Prostate gland (tissue), 2 donors: ENCODE results near the gene TMSB15B. TPM values are rescaled to one million over a fixed set of nuclear protein-coding genes. Genes with fewer than 3 reads are reported as not detected.
"Not testable (repeated sequence)": the region's sequence is repeated elsewhere in the genome, so short reads cannot be mapped to it uniquely, and the experiment has no call there.

ENCODE experiments used
- DNase-seq: peaks from one replicate; pipeline ENCODE4 v3.0.0-alpha.2; 2019; ENCODE audit warnings: low spot score
- H3K27ac ChIP-seq, 2 donors: fragments of 200-600 bp; sonication (generic); 2 replicates each; pipeline ENCODE4 v1.5.1; 2017 to 2019
- H3K27me3 ChIP-seq: fragments of 200-600 bp; sonication (generic); replicated peaks from 2 replicates; pipeline ENCODE4 v1.5.1; 2019; ENCODE audit not compliant: insufficient read depth
- H3K36me3 ChIP-seq, 2 donors: fragments of 200-600 bp; sonication (generic); 1 replicate in 1 of 2; 2 replicates in 1 of 2; pipeline versions ENCODE4 v1.5.1 to v1.8.1; 2017 to 2019
- H3K4me1 ChIP-seq: fragments of 200-600 bp; sonication (generic); replicated peaks from 2 replicates; pipeline ENCODE4 v1.5.1; 2019
- H3K4me3 ChIP-seq, 2 donors: fragments of 200-600 bp; sonication (generic); 2 replicates each; pipeline ENCODE4 v1.5.1; 2017 to 2019
- H3K9me3 ChIP-seq: fragments of 200-600 bp; sonication (generic); 2 replicates; pipeline ENCODE4 v1.5.1; 2017
- POLR2A ChIP-seq: fragments of 450-650 bp; IDR thresholded peaks from one replicate; pipeline ENCODE4 v1.6.1; 2016; ENCODE audit warnings: antibody characterized with exemption, mild to moderate bottlenecking
- POLR2AphosphoS5 ChIP-seq: sonication (generic); formaldehyde crosslinking; IDR thresholded peaks from one replicate; pipeline ENCODE4 v1.6.1; 2017; ENCODE audit warnings: antibody characterized with exemption
- WGBS: methylation state at CpG from one replicate; pipeline ENCODE4 v1.1.5; 2018; 5-methylcytosine and 5-hydroxymethylcytosine counted together
- intact Hi-C: fragments of 100-400 bp; cut with DNase I; formaldehyde crosslinking; loops from one replicate; pipeline ENCODE4 v1.14.2; 2022
- total RNA-seq, 2 donors: library from RNA; depleted of rRNA; stranded (reverse); fragments of >200 nt; gene quantifications; one replicate each; pipeline ENCODE4 v1.1.0, GENCODE V29; 2016
- TF ChIP-seq, protein P1 (sequence below), 4 experiments: fragments of 200-600 bp in 2 of 4; fragments of 450-650 bp in 2 of 4; sonication (generic) in 2 of 4; IDR thresholded peaks; 1 replicate in 3 of 4; 2 replicates in 1 of 4; pipeline ENCODE4 v1.5.1; 2016 to 2019; ENCODE audit warnings: antibody characterized with exemption in 4 of 4, mild to moderate bottlenecking in 2 of 4, moderate library complexity in 2 of 4

Gene TMSB15B
- total RNA-seq, 2 donors from 2014 or later = 8.2 to 10.4 TPM

GRCh38 chrX:103949506-103949905, 12.9 kb upstream of the TMSB15B start:
- intact Hi-C loops = no loop called here
- Histone ChIP-seq H3K27me3 (no peaks in the 10 kb centered on the region), H3K9me3 (no peaks in the 10 kb centered on the region), H3K4me3 (no peak overlapping the region), H3K36me3 (no peaks in the 10 kb centered on the region), H3K27ac (no peak overlapping the region), H3K4me1 (no peaks in the 10 kb centered on the region)
- TF ChIP-seq POLR2A = no peak
- no peak for TF ChIP-seq POLR2AphosphoS5
- TF ChIP-seq, protein P1, sequence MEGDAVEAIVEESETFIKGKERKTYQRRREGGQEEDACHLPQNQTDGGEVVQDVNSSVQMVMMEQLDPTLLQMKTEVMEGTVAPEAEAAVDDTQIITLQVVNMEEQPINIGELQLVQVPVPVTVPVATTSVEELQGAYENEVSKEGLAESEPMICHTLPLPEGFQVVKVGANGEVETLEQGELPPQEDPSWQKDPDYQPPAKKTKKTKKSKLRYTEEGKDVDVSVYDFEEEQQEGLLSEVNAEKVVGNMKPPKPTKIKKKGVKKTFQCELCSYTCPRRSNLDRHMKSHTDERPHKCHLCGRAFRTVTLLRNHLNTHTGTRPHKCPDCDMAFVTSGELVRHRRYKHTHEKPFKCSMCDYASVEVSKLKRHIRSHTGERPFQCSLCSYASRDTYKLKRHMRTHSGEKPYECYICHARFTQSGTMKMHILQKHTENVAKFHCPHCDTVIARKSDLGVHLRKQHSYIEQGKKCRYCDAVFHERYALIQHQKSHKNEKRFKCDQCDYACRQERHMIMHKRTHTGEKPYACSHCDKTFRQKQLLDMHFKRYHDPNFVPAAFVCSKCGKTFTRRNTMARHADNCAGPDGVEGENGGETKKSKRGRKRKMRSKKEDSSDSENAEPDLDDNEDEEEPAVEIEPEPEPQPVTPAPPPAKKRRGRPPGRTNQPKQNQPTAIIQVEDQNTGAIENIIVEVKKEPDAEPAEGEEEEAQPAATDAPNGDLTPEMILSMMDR (IDR thresholded peaks at IDR 0.05) = no peak
- 95% methylated on average over 1 of the region's 1 CpG for WGBS
- no peak for DNase-seq

DNA sequence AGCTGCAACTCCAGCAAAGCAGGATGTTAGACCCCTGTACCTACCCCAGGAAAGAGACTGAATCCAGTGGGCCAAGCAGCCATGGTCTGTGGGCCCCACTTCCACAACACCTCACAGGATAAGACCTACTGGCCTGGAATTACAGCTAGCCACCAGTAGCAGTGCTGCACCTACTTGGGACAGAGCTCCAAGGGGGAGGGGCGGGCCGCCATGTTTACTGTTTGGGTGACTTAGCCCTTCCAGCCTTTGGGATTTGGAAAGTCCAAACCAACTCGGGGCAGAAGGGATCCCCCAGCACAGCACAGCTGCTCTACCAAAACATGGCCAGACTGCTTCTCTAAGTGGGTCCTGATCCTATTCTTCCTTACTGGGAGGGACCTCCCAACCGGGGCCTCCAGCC, 9.1 kb upstream of the TMSB15B start:
- 88% methylated on average over 4 of the region's 4 CpGs for WGBS
- no peaks in the 10 kb centered on the region for H3K36me3 ChIP-seq
- no peak overlapping the region for H3K4me3 ChIP-seq
- no peaks in the 10 kb centered on the region for H3K4me1 ChIP-seq
- intact Hi-C loops = no loop called here
- DNase-seq = no peak
- H3K27me3 ChIP-seq = no peaks in the 10 kb centered on the region
- TF ChIP-seq POLR2AphosphoS5 = no peak
- TF ChIP-seq, protein P1 (IDR thresholded peaks at IDR 0.05) = no peak
- TF ChIP-seq POLR2A = no peak
- no peaks in the 10 kb centered on the region for H3K9me3 ChIP-seq
- H3K27ac ChIP-seq = no peak overlapping the region

DNA sequence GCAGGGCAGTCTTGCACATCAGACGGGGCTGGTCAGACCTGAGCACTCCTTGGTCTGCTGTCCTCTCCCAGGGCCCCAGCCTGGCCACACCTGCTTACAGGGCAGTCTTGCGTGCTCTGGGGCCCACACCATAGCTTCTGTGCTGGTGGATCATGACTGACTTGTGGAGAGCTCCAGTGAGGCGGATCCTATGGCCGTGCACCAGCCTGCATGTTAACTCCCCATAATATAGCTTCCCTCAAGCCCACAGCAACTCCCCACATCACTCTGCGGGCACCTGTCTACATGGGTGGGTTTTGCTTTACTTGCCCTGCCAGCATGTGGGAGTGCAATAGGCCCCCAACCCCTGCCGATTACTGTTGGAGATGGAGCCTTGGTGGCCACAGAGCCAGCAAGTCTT, 8.2 kb upstream of the TMSB15B start:
- Histone ChIP-seq H3K27me3 (no peaks in the 10 kb centered on the region), H3K27ac (no peak overlapping the region), H3K4me1 (no peaks in the 10 kb centered on the region), H3K36me3 (no peaks in the 10 kb centered on the region), H3K4me3 (no peak overlapping the region), H3K9me3 (no peaks in the 10 kb centered on the region)
- no peak for TF ChIP-seq POLR2AphosphoS5
- TF ChIP-seq, protein P1 (IDR thresholded peaks at IDR 0.05) = no peak
- no peak for TF ChIP-seq POLR2A
- DNase-seq = no peak
- intact Hi-C loops = no loop called here
- WGBS = 96% methylated on average over 3 of the region's 6 CpGs

GRCh38 chrX:103960599-103960998, 1.8 kb upstream of the TMSB15B start:
- H3K9me3 ChIP-seq, H3K4me3 ChIP-seq, H3K27me3 ChIP-seq, H3K36me3 ChIP-seq, H3K4me1 ChIP-seq, DNase-seq, H3K27ac ChIP-seq, intact Hi-C loops: not testable (repeated sequence)
- no CpG with 5 or more reads among the region's 6 CpGs for WGBS

- H3K27me3 ChIP-seq, DNase-seq, H3K9me3 ChIP-seq, H3K36me3 ChIP-seq, intact Hi-C loops, H3K4me3 ChIP-seq, H3K4me1 ChIP-seq, H3K27ac ChIP-seq: not testable (repeated sequence)
- no CpG with 5 or more reads among the region's 13 CpGs for WGBS
Observed at GRCh38 chrX:103983508-103983907, 21.1 kb downstream of the TMSB15B start.

GRCh38 chrX:103999234-103999633, 36.8 kb downstream of the TMSB15B start:
- DNase-seq = no peak
- Histone ChIP-seq H3K36me3 (no peaks in the 10 kb centered on the region), H3K4me1 (no peaks in the 10 kb centered on the region), H3K4me3 (no peak overlapping the region), H3K27ac (no peak overlapping the region), H3K9me3 (no peaks in the 10 kb centered on the region), H3K27me3 (no peaks in the 10 kb centered on the region)
- intact Hi-C loops = no loop called here
- 50% methylated on average over 5 of the region's 5 CpGs for WGBS
- no peak for TF ChIP-seq POLR2A
- no peak for TF ChIP-seq POLR2AphosphoS5
- TF ChIP-seq, protein P1 (IDR thresholded peaks at IDR 0.05) = no peak
